HCEC 1CT (cell line): ENCODE measurements around the gene FOXK1.
A peak's percentile ranks its signal among the peaks of the same experiment; 100 is the strongest.

Source experiments
- DNase-seq: peaks from one replicate; pipeline ENCODE4 v3.0.0-alpha.2; 2017

Gene FOXK1

GRCh38 chr7:4745971-4746919, 64.2 kb downstream of the FOXK1 start:
- peak; percentile 82 for DNase-seq

- no peak for DNase-seq
These were observed 64.9 kb downstream of the FOXK1 start for GRCh38 chr7:4747013-4747412.

DNA sequence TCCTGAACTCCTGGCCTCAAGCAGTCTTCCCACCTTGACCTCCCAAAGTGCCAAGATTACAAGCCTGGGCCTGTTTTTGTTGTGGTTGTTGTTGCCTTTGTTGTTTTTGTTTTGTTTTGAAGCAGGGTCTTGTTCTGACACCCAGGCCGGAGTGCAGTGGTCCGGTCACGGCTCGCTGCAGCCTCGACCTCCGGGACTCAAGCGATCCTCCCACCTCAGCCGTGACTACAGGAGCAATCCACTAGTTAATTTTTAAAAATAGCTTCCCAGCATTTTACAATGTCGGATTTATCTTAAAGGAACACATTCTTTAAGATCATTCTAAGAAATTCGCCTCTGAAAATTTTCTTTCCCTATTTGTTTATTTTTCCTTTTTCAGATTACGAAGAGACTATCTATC, 65.7 kb downstream of the FOXK1 start:
- no peak for DNase-seq

- no peak for DNase-seq
These were observed 66.2 kb downstream of the FOXK1 start for GRCh38 chr7:4748231-4748681.

DNA sequence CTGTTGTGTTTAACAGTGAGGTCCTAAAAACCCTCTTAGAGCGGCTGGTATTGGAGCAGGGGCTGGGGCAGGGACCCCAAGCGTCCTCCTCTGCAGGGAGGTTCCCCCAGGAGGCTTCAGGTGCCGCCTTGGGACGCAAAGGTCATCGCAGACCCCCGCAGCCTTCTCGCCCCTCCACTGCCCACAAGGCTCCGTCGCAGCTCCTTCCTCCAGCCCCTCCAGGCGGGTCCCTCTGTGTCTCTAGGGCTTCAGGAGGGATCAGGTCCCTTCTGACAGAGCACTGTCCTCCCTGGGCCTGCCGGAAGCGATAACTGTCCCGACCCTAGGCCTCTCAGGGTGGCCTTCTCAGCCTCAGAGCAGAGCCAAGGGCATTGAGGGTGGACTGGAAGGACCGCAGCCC, 67.3 kb downstream of the FOXK1 start:
- DNase-seq, result no peak

DNA sequence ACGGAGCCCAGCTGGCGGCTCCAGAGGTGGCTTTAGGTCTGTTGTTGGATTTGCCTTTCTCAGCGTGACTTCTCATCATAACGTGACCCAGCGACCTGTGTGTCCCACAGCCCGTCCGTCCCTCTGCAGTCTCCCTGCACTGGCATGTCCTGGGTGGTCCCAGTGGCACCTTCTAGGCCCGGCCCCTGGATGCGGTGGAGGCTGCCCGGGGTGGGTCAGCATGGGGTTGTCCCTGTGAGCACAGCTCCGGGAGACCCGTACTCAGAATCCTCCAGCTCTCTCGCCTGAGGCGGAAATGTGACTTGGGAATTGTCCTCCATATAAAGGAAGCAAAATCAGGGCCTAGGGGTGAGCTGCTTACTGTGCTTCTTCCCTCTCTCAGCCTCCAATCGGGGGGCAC, 67.7 kb downstream of the FOXK1 start:
- no peak for DNase-seq

DNA sequence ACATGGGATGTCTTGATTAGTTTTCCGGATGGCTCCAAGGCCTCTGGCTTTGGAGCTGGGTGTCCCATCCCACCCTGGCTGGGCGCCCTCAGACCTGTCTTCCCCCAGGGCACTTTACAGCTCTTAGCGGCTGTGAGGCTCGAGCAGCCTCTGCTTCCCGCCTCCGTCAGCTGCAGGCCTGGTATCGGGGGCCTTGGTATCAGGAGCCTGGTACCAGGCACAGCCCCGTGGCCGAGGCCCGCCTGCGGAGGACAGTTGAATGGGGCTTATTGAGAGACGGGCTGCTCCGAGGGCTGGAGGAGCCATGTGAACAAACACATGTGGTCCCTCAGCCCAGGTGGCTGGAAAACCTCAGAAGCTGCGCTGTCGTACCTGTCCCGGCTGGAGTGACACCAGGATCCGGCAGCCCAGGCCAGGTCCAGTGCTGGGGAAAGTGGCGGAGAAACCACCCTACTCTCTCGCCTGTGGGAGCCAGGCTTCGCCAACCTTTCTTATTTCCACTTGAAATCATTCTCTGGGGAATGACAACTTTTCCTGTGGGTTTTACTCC, 69.4 kb downstream of the FOXK1 start:
- no peak for DNase-seq

GRCh38 chr7:4753598-4754432, 71.7 kb downstream of the FOXK1 start:
- peak; percentile 10 for DNase-seq

- DNase-seq, result no peak
These were observed 72.4 kb downstream of the FOXK1 start for GRCh38 chr7:4754433-4755010.

DNA sequence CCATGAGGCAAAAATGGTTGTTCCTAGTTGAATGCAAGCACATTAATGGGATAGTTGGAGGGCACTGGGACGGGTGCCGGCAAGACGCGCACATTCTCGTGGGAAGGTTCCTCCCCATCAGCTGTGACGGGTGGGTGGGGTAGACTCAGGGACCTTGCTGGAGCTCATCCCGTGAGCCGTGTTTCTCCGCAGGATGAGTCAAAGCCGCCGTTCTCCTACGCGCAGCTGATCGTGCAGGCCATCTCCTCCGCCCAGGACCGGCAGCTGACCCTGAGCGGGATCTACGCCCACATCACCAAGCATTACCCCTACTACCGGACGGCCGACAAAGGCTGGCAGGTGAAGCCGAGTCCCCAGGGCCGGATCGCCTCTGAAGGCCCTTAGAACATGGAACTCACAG, 73.0 kb downstream of the FOXK1 start:
- no peak for DNase-seq

GRCh38 chr7:4758111-4758510, 76.0 kb downstream of the FOXK1 start:
- DNase-seq, result no peak

- DNase-seq, result no peak
These were observed 76.7 kb downstream of the FOXK1 start for GRCh38 chr7:4758791-4759190.

GRCh38 chr7:4759211-4759610, 77.1 kb downstream of the FOXK1 start:
- DNase-seq, result no peak

- DNase-seq, result no peak
These were observed 78.9 kb downstream of the FOXK1 start for GRCh38 chr7:4760952-4761351.

GRCh38 chr7:4762121-4763055, 80.3 kb downstream of the FOXK1 start:
- DNase-seq, result no peak

DNA sequence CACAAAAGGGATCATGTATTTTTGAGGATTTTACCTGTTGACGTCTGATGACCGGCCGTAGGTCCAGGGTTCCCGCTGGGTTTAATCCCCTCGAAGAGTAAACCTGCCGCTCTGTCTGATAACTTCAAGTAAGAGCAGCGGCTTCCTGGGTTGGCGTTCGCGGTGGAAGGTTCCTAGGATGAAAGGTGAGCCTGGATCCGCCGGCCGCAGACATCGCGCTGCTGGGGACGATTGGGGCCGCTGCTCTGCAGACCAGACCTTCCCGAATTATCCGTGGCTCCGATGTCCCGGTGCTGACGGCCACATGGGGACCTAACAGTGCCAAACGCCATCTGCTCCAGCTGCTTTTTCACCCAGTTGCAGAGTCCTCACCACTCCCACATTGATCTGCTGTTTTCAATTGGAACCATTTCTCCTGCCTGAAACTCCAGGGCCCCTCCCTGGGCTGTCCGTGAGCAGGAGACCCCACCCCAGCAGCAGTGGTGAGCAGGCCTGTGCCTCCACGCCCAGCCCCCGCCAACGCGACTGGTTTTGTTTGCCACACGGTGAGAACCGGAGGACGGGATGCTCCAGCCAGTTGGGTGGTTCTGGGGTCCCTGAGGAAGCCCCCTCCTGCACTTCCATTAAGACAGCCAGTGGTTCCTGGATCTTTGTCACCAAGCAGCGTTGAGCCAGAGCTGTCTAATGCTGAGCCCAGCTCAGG, 81.1 kb downstream of the FOXK1 start:
- DNase-seq, result no peak

DNA sequence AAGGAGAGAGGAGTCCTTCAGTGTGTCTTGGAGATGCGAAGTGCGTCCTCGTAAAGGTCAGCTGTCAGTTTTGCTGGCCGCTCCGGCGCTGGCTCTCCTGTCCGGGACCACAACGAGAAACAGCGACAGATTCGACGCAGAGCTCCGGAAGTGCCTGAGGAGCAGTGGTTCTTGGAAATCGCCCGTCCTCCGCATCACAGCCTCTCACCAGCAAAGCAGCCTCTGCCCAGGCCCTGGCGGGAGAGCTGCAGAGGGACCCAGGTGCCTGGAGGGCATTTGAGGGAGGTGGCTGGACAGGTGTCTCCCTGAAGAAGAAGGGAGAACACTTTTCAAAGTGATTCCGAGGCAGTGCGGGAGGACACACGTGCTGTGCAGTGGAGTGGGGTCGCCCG, 81.7 kb downstream of the FOXK1 start:
- DNase-seq, result no peak

DNA sequence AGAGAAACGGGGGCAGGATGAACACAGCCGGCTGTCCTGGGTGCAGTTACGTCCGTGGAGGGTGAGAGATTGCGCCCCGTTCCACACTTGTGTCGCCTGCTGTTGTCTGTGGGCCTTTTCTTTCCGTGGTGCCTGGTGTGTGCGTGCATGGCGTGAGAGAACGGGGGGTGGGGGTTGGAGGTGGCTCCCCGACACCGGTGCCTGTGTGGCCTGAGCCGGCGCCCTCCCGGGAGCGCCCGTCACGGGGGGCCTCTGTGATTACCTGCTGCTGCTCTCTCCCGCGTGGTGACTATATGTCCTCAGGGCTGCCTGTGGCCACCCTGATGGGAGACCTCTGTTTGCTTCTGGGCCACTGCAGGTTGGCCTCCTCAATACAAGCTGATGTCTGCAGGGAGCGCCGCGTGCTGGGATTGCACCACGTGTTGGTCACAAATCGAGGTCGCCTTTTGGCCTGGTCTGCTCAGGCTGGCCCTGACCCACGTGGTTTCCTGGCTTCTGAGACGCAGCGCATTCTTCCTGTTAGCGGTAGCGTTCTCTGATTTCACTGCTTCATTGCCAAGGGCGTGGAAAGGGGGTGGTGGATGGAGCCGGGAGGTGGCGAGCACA, 82.4 kb downstream of the FOXK1 start:
- DNase-seq, result no peak

DNA sequence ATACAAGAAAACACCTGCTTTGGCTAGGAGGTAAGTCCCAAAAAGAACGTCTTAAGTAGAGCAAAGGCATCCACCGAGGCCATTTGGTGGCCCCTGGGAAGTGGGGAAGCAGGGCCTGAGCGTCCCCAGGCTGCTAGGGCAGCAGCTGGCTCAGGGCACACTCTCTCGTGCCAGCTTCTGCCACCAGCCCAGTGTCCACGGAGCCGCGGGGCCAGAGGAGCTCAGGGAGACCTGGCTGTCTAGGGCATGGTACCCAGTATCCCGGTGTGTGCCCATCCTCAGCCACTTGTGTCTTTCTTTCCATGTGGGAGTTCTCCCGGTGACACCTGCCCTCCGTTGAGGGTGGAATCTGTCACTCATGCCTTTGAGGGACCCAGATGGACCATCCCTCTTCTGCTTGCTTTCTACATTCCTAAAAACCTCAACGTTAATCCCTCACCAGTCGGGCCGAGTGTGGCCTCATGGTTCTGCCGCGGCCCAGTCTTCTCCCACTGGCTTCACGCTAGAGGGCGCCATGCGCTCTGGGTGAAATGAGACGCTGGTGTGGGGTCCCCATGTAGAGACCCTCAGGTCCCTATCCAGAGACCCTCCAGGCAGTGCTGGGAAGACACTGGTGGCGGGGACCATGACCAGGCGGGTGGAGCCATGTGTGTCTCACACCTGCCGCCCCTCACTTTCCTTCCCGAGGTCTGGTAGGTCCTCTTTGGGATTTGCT, 83.8 kb downstream of the FOXK1 start:
- DNase-seq, result no peak
